ENCODE results near the gene C16orf78. TPM values are rescaled to one million over a fixed set of nuclear protein-coding genes. Genes with fewer than 3 reads are reported as not detected.

Gene C16orf78
- total and polyA plus RNA-seq, 2 of the 8 experiments (the other 6 are each of a cell fraction or from before 2014, with no cell fraction given) = not detected

DNA sequence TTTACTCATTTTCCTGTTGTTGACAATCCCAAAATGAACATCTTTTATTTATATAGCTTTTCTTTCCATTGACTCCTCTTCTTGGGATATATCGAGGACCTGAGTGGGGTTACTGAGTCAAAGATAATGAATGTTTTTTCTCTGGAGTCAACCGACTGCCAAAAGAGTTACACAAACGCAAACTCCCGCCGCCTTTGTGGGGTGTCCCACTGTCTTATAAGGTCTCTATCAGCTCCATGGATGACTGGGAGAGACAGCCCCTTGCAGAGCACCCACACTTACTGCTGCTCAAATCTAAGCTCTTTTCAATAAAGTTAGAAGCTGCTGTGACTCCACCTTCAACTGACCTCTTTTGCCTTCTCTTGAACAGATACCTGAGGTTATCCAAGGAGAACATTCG is 25.2 kb downstream of the C16orf78 start:
- no peak overlapping the region for H2BK5ac ChIP-seq (ENCODE audit: low read depth, low read length)
- WGBS, 2 experiments (ENCODE audit: extremely low coverage in 1 of 2, insufficient coverage in 1 of 2, insufficient read length in 1 of 2, insufficient replicate concordance in 2 of 2, low coverage in 1 of 2, low lambda C conversion rate in 2 of 2, missing lambda C conversion rate in 1 of 2) = 86% methylated on average over 6 of the region's 6 CpGs; no CpG with 5 or more reads in 1 of the 2 experiments
- no peak overlapping the region for H3K4ac ChIP-seq (replicated peaks; ENCODE audit: insufficient read length, low read depth, low read length)
- TF ChIP-seq, protein P1, sequence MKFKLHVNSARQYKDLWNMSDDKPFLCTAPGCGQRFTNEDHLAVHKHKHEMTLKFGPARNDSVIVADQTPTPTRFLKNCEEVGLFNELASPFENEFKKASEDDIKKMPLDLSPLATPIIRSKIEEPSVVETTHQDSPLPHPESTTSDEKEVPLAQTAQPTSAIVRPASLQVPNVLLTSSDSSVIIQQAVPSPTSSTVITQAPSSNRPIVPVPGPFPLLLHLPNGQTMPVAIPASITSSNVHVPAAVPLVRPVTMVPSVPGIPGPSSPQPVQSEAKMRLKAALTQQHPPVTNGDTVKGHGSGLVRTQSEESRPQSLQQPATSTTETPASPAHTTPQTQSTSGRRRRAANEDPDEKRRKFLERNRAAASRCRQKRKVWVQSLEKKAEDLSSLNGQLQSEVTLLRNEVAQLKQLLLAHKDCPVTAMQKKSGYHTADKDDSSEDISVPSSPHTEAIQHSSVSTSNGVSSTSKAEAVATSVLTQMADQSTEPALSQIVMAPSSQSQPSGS (IDR thresholded peaks at IDR 0.05; ENCODE audit: low read length) = no peak
- TF ChIP-seq SIN3A (conservative IDR thresholded peaks at IDR 0.05 in 1 of 2, IDR thresholded peaks at IDR 0.05 in 1 of 2; ENCODE audit: low read depth in 1 of 2, low read length in 2 of 2) = no peak
- no peak for TF ChIP-seq MAFK (IDR thresholded peaks at IDR 0.05; ENCODE audit: low read depth, low read length)
- TF ChIP-seq EGR1 (IDR thresholded peaks at IDR 0.05; ENCODE audit: borderline replicate concordance, low read depth, low read length) = no peak
- TF ChIP-seq, protein P2, sequence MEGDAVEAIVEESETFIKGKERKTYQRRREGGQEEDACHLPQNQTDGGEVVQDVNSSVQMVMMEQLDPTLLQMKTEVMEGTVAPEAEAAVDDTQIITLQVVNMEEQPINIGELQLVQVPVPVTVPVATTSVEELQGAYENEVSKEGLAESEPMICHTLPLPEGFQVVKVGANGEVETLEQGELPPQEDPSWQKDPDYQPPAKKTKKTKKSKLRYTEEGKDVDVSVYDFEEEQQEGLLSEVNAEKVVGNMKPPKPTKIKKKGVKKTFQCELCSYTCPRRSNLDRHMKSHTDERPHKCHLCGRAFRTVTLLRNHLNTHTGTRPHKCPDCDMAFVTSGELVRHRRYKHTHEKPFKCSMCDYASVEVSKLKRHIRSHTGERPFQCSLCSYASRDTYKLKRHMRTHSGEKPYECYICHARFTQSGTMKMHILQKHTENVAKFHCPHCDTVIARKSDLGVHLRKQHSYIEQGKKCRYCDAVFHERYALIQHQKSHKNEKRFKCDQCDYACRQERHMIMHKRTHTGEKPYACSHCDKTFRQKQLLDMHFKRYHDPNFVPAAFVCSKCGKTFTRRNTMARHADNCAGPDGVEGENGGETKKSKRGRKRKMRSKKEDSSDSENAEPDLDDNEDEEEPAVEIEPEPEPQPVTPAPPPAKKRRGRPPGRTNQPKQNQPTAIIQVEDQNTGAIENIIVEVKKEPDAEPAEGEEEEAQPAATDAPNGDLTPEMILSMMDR (IDR thresholded peaks at IDR 0.05; ENCODE audit: control extremely low read depth in 1 of 3, insufficient read depth in 1 of 3, low read depth in 1 of 3, low read length in 3 of 3) = no peak
- TF ChIP-seq RAD21 (IDR thresholded peaks at IDR 0.05 in 1 of 2, conservative IDR thresholded peaks at IDR 0.05 in 1 of 2; ENCODE audit: low read depth in 2 of 2, low read length in 2 of 2) = no peak
- no peak for TF ChIP-seq BACH1 (IDR thresholded peaks at IDR 0.05; ENCODE audit: low read length)
- TF ChIP-seq POLR2AphosphoS5 (IDR thresholded peaks at IDR 0.05; ENCODE audit: low read depth, low read length) = no peak
- TF ChIP-seq ZNF274 (IDR thresholded peaks at IDR 0.05; ENCODE audit: borderline replicate concordance, extremely low read depth, low read length) = no peak

More for the DNA sequence above, 25.2 kb downstream of the C16orf78 start:
- Histone ChIP-seq H3K36me3 (ENCODE audit: control insufficient read depth in 2 of 4, insufficient read depth in 4 of 4, low read length in 3 of 4) (no peaks in the 10 kb centered on the region), H4K91ac (replicated peaks; ENCODE audit: insufficient read length, low read length) (no peak overlapping the region), H3K23ac (ENCODE audit: insufficient read length) (no peak overlapping the region), H4K20me1 (replicated peaks in 1 of 2; ENCODE audit: control insufficient read depth in 1 of 2, insufficient read depth in 2 of 2, low read length in 2 of 2) (no peaks in the 10 kb centered on the region), H3K4me2 (ENCODE audit: insufficient read depth in 1 of 2, low read depth in 2 of 2, low read length in 2 of 2) (no peak overlapping the region), H3K23me2 (ENCODE audit: low read depth, low read length) (no peaks in the 10 kb centered on the region), H2BK12ac (ENCODE audit: low read depth, low read length) (no peak overlapping the region), H3K79me2 (ENCODE audit: control insufficient read depth in 1 of 2, insufficient read depth in 2 of 2, low read length in 2 of 2) (no peaks in the 10 kb centered on the region), H2BK15ac (ENCODE audit: low read length) (no peak overlapping the region), H3K9ac (replicated peaks in 1 of 4; ENCODE audit: extremely low read depth in 1 of 4, low read depth in 3 of 4, low read length in 3 of 4) (no peak overlapping the region), H3K4me1 (replicated peaks in 1 of 4; ENCODE audit: control insufficient read depth in 3 of 4, insufficient read depth in 4 of 4, low read length in 3 of 4) (no peaks in the 10 kb centered on the region), H3K9me3 (ENCODE audit: insufficient read depth in 2 of 2, low read depth in 1 of 2, low read length in 1 of 2) (peaks cover 0 to 4% of the 10 kb centered on the region in 2 experiments; a peak in 2 of 4 replicates), H3K79me1 (ENCODE audit: low read depth, low read length) (no peaks in the 10 kb centered on the region), H2BK120ac (replicated peaks; ENCODE audit: low read depth, low read length) (no peak overlapping the region), H4K5ac (ENCODE audit: insufficient read length, low read depth, low read length) (no peak overlapping the region), H3K4me3 (ENCODE audit: extremely low read depth in 1 of 4, insufficient read depth in 2 of 4, low read depth in 3 of 4, low read length in 4 of 4) (no peak overlapping the region), H2AK5ac (ENCODE audit: low read depth, low read length) (no peak overlapping the region), H2AFZ (ENCODE audit: low read length) (no peak overlapping the region), H3K14ac (ENCODE audit: insufficient read length) (no peak overlapping the region), H4K8ac (ENCODE audit: extremely low read depth, insufficient read depth, low read length) (no peak overlapping the region), H3K27ac (ENCODE audit: low read depth, low read length) (no peak overlapping the region), H3K18ac (ENCODE audit: extremely low read depth, low read length) (no peak overlapping the region), H3K56ac (replicated peaks; ENCODE audit: insufficient read length, low read depth, low read length) (no peak overlapping the region), H2BK20ac (ENCODE audit: low read length) (no peak overlapping the region), H3K27me3 (replicated peaks in 1 of 4; ENCODE audit: control insufficient read depth in 3 of 4, extremely low read depth in 1 of 4, insufficient read depth in 3 of 4, low read length in 3 of 4) (no peaks in the 10 kb centered on the region; a peak in 1 of 7 replicates)
- no peak for FAIRE-seq
- CTCF ChIA-PET (ENCODE audit: partially characterized antibody) = interaction anchor here (0.7 to 2.1 kb wide), 2 partner anchors 9 to 13 kb away, joined by 3 to 8 read pairs; no protein-coding TSS in a partner anchor
- DNase-seq (ENCODE audit: low read depth in 1 of 2, low spot score in 2 of 2) = no peak
- POLR2A ChIA-PET (ENCODE audit: partially characterized antibody) = no interaction called here
